Panc1 (cell line): Measurements from ENCODE around the gene ATP6V1D. TPM values are rescaled to one million over a fixed set of nuclear protein-coding genes. Genes with fewer than 3 reads are reported as not detected.

Experiments used
- ATAC-seq: fragments of 200-7000 bp; cut with Tn5 transposase; 2 replicates; pipeline ENCODE4 v1.9.1; 2020; ENCODE audit warnings: mild to moderate bottlenecking, moderate library complexity
- BruUV-seq: library from RNA; stranded (reverse); fragments of 400-500 nt; replicated peaks from 2 replicates; lab custom pipeline; 2021; lab: Mats Ljungman, UMichigan
- CTCF ChIA-PET: fragments of 300-600 bp; sonication (Branson Sonifier 250); formaldehyde crosslinking; loops from one replicate; lab custom pipeline; 2022; ENCODE audit warnings: antibody characterized with exemption; lab: Charles Lee
- POLR2A ChIA-PET: fragments of 300-600 bp; sonication (Branson Sonifier 250); formaldehyde crosslinking; loops from one replicate; lab custom pipeline; 2022; ENCODE audit warnings: antibody characterized with exemption; lab: Charles Lee
- DNase-seq: peaks from one replicate; pipeline ENCODE4 v3.0.0-alpha.2; 2010; ENCODE audit warnings: low read depth, low spot score
- H3K27ac ChIP-seq: 2 replicates; pipeline ENCODE4 v1.5.1; 2011; ENCODE audit warnings: mild to moderate bottlenecking, low read length, inconsistent platforms
- H3K27me3 ChIP-seq: fragments of 200-500 bp; sonication (Bioruptor generic); 2 replicates; pipeline ENCODE4 v1.6.0; 2014; ENCODE audit warnings: low read length, inconsistent platforms; ENCODE audit not compliant: control insufficient read depth, insufficient read depth
- H3K36me3 ChIP-seq: fragments of 200-500 bp; sonication (Bioruptor generic); 2 replicates; pipeline ENCODE4 v1.5.1; 2014; ENCODE audit warnings: inconsistent platforms, mild to moderate bottlenecking, low read length, moderate library complexity; ENCODE audit not compliant: control insufficient read depth, insufficient read depth
- H3K4me1 ChIP-seq: 2 replicates; pipeline ENCODE4 v1.5.1; 2011; ENCODE audit warnings: inconsistent platforms, mild to moderate bottlenecking, low read length, moderate library complexity; ENCODE audit not compliant: control insufficient read depth, insufficient read depth
- H3K4me3 ChIP-seq, 2 experiments: 2 replicates each; pipeline ENCODE4 v1.5.1; 2011 to 2012; ENCODE audit warnings: low read depth in 2 of 2, low read length in 2 of 2, mild to moderate bottlenecking in 2 of 2, inconsistent platforms in 1 of 2, moderate library complexity in 1 of 2
- H3K9me3 ChIP-seq: fragments of 200-500 bp; sonication (Bioruptor generic); 2 replicates; pipeline ENCODE4 v1.5.1; 2014; ENCODE audit warnings: low read depth, mild to moderate bottlenecking, inconsistent platforms, low read length, moderate library complexity; ENCODE audit not compliant: control insufficient read depth, insufficient read depth
- POLR2AphosphoS5 ChIP-seq: IDR thresholded peaks from 2 replicates; pipeline ENCODE4 v1.6.1; 2012; ENCODE audit warnings: mild to moderate bottlenecking, low read depth, low read length, moderate library complexity
- SIN3A ChIP-seq: IDR thresholded peaks from 2 replicates; pipeline ENCODE4 v1.6.1; 2012; ENCODE audit warnings: low read depth, mild to moderate bottlenecking, low read length, moderate library complexity, borderline replicate concordance; ENCODE audit not compliant: insufficient read depth
- TCF7L2 ChIP-seq: IDR thresholded peaks from 2 replicates; pipeline ENCODE4 v1.6.1; 2011; ENCODE audit warnings: mild to moderate bottlenecking, low read depth, low read length, inconsistent platforms
- in situ Hi-C: cut with HindIII; loops from 2 replicates; pipeline ENCODE4 v1.10.0; 2016; ENCODE audit warnings: low sequenced_read_pairs, low pct_unique_long_range_greater_than_20kb
- intact Hi-C: fragments of 100-400 bp; cut with micrococcal nuclease; formaldehyde crosslinking; loops from one replicate; pipeline ENCODE4 v1.10.0; 2022; ENCODE audit not compliant: unreplicated experiment
- total RNA-seq: library from RNA; stranded (reverse); gene quantifications from one replicate; pipeline ENCODE4 v1.2.1, GENCODE V29; 2021; ENCODE audit not compliant: unreplicated experiment
- TF ChIP-seq, protein P1 (sequence below): fragments of 450-650 bp; IDR thresholded peaks from 2 replicates; pipeline ENCODE4 v1.5.1; 2017; ENCODE audit warnings: mild to moderate bottlenecking
- TF ChIP-seq, protein P2 (sequence below), 2 experiments: IDR thresholded peaks; 2 replicates each; pipeline ENCODE4 v1.6.1; 2011 to 2012; ENCODE audit warnings: low read depth in 2 of 2, control low read depth in 1 of 2, low read length in 1 of 2, mild to moderate bottlenecking in 1 of 2, moderate library complexity in 1 of 2; ENCODE audit not compliant: insufficient read depth in 1 of 2

Gene ATP6V1D
- total RNA-seq, 1 experiment from 2014 or later: 68.6 TPM

DNA sequence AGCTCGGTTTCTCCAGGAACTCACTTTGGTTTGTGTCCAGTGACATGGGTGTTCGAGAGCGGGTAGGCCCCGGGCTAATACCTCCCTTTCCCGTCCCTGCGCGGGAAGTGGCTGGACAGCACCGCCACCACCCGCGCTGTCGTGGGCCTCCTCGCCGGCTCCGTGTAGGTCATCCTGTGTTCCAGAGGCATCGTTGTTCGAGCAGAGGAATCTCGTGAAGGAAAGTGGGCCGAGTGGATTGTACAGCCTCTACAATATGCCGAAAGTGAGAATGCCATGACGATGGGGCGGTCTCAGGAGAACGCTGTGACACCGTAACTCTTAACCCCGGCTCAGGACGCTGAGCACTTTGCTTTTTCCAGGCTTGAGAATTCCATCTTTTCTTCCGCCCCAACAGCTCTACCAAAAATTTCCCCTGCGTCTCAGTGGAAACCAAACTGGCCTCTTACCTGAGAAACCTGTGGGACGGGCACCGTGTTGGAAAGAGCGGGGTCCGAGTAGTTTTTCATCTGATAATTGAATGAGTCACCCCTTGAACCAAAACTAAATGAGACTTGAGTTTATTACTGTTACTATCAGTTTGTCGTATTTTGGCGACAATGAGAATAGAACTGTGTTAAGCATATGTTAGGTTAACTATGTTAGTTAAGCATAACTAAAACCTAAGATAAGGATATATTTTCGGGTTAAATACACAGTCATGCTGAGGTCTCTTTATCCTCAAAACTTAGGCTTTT lies 1.0 kb upstream of the ATP6V1D start:
- no peaks in the 10 kb centered on the region for H3K27me3 ChIP-seq
- peak; percentile 54 for ATAC-seq
- peaks cover 31% of the 10 kb centered on the region for H3K4me1 ChIP-seq
- no peak for DNase-seq
- in situ Hi-C loops: no loop called here
- H3K36me3 ChIP-seq: peaks cover 28% of the 10 kb centered on the region
- H3K27ac ChIP-seq: peak overlapping the region; percentile 99
- ChIA-PET CTCF (no interaction called here), POLR2A (no interaction called here)
- H3K9me3 ChIP-seq: no peaks in the 10 kb centered on the region
- H3K4me3 ChIP-seq: peak overlapping the region; percentile 72 to 89
- intact Hi-C loops: no loop called here
- TSS peak; percentile 88 for BruUV-seq
- TF ChIP-seq TCF7L2 (no peak), SIN3A (0 out of 2 replicates have a peak, but pooled peaks have one; percentile 53)
- TF ChIP-seq, protein P1, sequence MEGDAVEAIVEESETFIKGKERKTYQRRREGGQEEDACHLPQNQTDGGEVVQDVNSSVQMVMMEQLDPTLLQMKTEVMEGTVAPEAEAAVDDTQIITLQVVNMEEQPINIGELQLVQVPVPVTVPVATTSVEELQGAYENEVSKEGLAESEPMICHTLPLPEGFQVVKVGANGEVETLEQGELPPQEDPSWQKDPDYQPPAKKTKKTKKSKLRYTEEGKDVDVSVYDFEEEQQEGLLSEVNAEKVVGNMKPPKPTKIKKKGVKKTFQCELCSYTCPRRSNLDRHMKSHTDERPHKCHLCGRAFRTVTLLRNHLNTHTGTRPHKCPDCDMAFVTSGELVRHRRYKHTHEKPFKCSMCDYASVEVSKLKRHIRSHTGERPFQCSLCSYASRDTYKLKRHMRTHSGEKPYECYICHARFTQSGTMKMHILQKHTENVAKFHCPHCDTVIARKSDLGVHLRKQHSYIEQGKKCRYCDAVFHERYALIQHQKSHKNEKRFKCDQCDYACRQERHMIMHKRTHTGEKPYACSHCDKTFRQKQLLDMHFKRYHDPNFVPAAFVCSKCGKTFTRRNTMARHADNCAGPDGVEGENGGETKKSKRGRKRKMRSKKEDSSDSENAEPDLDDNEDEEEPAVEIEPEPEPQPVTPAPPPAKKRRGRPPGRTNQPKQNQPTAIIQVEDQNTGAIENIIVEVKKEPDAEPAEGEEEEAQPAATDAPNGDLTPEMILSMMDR: no peak
- TF ChIP-seq, protein P2, sequence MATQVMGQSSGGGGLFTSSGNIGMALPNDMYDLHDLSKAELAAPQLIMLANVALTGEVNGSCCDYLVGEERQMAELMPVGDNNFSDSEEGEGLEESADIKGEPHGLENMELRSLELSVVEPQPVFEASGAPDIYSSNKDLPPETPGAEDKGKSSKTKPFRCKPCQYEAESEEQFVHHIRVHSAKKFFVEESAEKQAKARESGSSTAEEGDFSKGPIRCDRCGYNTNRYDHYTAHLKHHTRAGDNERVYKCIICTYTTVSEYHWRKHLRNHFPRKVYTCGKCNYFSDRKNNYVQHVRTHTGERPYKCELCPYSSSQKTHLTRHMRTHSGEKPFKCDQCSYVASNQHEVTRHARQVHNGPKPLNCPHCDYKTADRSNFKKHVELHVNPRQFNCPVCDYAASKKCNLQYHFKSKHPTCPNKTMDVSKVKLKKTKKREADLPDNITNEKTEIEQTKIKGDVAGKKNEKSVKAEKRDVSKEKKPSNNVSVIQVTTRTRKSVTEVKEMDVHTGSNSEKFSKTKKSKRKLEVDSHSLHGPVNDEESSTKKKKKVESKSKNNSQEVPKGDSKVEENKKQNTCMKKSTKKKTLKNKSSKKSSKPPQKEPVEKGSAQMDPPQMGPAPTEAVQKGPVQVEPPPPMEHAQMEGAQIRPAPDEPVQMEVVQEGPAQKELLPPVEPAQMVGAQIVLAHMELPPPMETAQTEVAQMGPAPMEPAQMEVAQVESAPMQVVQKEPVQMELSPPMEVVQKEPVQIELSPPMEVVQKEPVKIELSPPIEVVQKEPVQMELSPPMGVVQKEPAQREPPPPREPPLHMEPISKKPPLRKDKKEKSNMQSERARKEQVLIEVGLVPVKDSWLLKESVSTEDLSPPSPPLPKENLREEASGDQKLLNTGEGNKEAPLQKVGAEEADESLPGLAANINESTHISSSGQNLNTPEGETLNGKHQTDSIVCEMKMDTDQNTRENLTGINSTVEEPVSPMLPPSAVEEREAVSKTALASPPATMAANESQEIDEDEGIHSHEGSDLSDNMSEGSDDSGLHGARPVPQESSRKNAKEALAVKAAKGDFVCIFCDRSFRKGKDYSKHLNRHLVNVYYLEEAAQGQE (IDR thresholded peaks at IDR 0.05; ENCODE audit: insufficient read depth in 1 of 2, low read depth in 2 of 2, low read length in 1 of 2): peak in 1 of 2 experiments; percentile 29; a peak in 1 of 4 replicates

DNA sequence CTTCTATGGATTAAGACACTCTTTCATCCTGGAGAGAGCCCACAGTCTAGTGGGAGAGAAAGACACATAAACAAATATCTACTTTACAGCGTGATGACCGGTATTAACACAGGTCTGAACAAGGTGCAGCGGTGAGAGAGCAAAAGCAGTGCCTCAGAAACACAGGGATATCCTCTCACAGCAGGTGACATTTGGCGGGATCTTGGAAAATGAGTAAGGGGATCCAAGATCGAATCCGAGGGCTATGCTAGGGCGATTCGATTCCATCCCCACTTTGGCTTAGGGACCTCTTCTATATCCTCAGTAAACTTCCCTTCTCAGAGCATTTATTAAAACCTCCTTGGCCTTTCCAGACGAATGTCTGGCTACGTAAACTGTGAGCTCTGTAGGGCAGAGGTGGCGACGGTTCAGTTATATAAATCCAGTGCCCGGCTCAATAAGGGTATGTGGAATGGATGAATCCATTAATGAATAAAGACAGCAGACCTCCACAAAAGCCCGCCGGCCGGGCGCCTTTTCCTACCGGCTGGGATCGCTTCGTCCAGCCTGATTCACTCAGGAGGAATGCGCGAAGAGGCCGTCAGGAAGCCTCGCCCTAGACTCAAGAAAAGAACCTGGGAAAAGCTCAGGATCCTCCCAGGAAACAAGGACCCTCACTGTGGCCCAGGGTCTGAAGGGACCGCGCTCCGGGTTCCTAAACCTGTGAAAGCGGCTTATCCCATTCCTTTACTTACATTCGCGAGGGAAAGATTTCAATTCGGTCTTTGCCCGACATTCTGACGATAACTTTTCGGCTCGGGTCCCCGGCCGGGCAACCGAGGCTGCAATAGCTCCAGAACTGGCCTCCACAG lies 455 bp downstream of the ATP6V1D start:
- Histone ChIP-seq H3K36me3 (peaks cover 15% of the 10 kb centered on the region), H3K4me1 (peaks cover 31% of the 10 kb centered on the region), H3K27ac (peak overlapping the region; percentile 99), H3K27me3 (no peaks in the 10 kb centered on the region), H3K9me3 (no peaks in the 10 kb centered on the region), H3K4me3 (peak overlapping the region; percentile 72 to 89)
- DNase-seq: no peak
- in situ Hi-C loops (no loop called here), intact Hi-C loops (no loop called here)
- no TSS peak for BruUV-seq
- peak; percentile 9 for ATAC-seq
- TF ChIP-seq, protein P1: no peak
- no peak for TF ChIP-seq POLR2AphosphoS5
- TF ChIP-seq SIN3A: no peak
- no peak for TF ChIP-seq TCF7L2
- ChIA-PET CTCF (interaction anchor here (0.5 to 0.9 kb wide), 2 partner anchors 155 to 202 kb away, joined by 5 to 9 read pairs; no protein-coding TSS in a partner anchor), POLR2A (interaction anchor here (0.6 kb wide), 1 partner anchor 26 kb away, joined by 7 read pairs; no protein-coding TSS in a partner anchor)
